Measurements from ENCODE around the gene VIT.

The VIT gene

GRCh38 chr2:36711741-36712314, 15.3 kb downstream of the VIT start:
- DNase-seq (ENCODE audit: low spot score): no peak

GRCh38 chr2:36713310-36713709, 16.8 kb downstream of the VIT start:
- no peak for DNase-seq (ENCODE audit: low spot score)

GRCh38 chr2:36716111-36716510, 19.6 kb downstream of the VIT start:
- DNase-seq (ENCODE audit: low spot score): no peak

- DNase-seq (ENCODE audit: low spot score): no peak
Observed at GRCh38 chr2:36717603-36718266, 21.2 kb downstream of the VIT start.

- DNase-seq (ENCODE audit: low spot score): no peak
Observed at GRCh38 chr2:36727550-36727949, 31.0 kb downstream of the VIT start.

GRCh38 chr2:36729067-36729466, 32.6 kb downstream of the VIT start:
- DNase-seq (ENCODE audit: low spot score): peak; percentile 55

- no peak for DNase-seq (ENCODE audit: low spot score)
Observed at GRCh38 chr2:36731941-36732672, 35.6 kb downstream of the VIT start.

GRCh38 chr2:36732673-36733036, 36.1 kb downstream of the VIT start:
- no peak for DNase-seq (ENCODE audit: low spot score)

GRCh38 chr2:36733215-36733614, 36.7 kb downstream of the VIT start:
- DNase-seq (ENCODE audit: low spot score): no peak

- DNase-seq (ENCODE audit: low spot score): no peak
Observed at GRCh38 chr2:36734304-36734703, 37.8 kb downstream of the VIT start.

- DNase-seq (ENCODE audit: low spot score): no peak
Observed at GRCh38 chr2:36737131-36737750, 40.7 kb downstream of the VIT start.

GRCh38 chr2:36740061-36740460, 43.6 kb downstream of the VIT start:
- no peak for DNase-seq (ENCODE audit: low spot score)

GRCh38 chr2:36741188-36741837, 44.8 kb downstream of the VIT start:
- DNase-seq (ENCODE audit: low spot score): no peak

- no peak for DNase-seq (ENCODE audit: low spot score)
Observed at GRCh38 chr2:36743954-36744353, 47.4 kb downstream of the VIT start.

GRCh38 chr2:36748166-36748565, 51.7 kb downstream of the VIT start:
- no peak for DNase-seq (ENCODE audit: low spot score)

GRCh38 chr2:36750101-36750500, 53.6 kb downstream of the VIT start:
- no peak for DNase-seq (ENCODE audit: low spot score)

- peak; percentile 43 for DNase-seq (ENCODE audit: low spot score)
Observed at GRCh38 chr2:36753706-36754221, 57.3 kb downstream of the VIT start.

- DNase-seq (ENCODE audit: low spot score): no peak
Observed at GRCh38 chr2:36754578-36754977, 58.1 kb downstream of the VIT start.

GRCh38 chr2:36756438-36756837, 59.9 kb downstream of the VIT start:
- no peak for DNase-seq (ENCODE audit: low spot score)

- no peak for DNase-seq (ENCODE audit: low spot score)
Observed at GRCh38 chr2:36762764-36763490, 66.4 kb downstream of the VIT start.

- DNase-seq (ENCODE audit: low spot score): no peak
Observed at GRCh38 chr2:36769106-36769505, 72.6 kb downstream of the VIT start.
